GM12878 (cell line): ENCODE data around the gene BCKDHB. TPM values are rescaled to one million over a fixed set of nuclear protein-coding genes. Genes with fewer than 3 reads are reported as not detected.

ENCODE experiments used
- ATAC-seq: fragments of 200-7000 bp; cut with Tn5 transposase; 3 replicates; pipeline ENCODE4 v1.9.1; 2020; ENCODE audit warnings: mild to moderate bottlenecking, moderate library complexity
- BruUV-seq: library from RNA; stranded (reverse); fragments of 400-500 nt; replicated peaks from 2 replicates; lab custom pipeline; 2021; lab: Mats Ljungman, UMichigan
- CTCF ChIA-PET: fragments of 300-600 bp; sonication (Branson Sonifier 250); formaldehyde crosslinking; extraction: SDS; loops from one replicate; lab custom pipeline; 2021; ENCODE audit warnings: inconsistent platforms; lab: Yijun Ruan, JAX
- POLR2A ChIA-PET: fragments of 350-600 bp; formaldehyde crosslinking; extraction: SDS; loops from one replicate; lab custom pipeline; 2021; ENCODE audit warnings: inconsistent platforms; lab: Charles Lee
- RAD21 ChIA-PET: fragments of 300-600 bp; sonication (Branson Sonifier 250); formaldehyde crosslinking; loops from one replicate; lab custom pipeline; 2023; ENCODE audit warnings: antibody characterized with exemption; ENCODE audit not compliant: unreplicated experiment; lab: Charles Lee
- SMC1A ChIA-PET: fragments of 300-600 bp; sonication (Branson Sonifier 250); formaldehyde crosslinking; loops from one replicate; lab custom pipeline; 2023; ENCODE audit not compliant: unreplicated experiment, uncharacterized antibody; lab: Charles Lee
- DNase-seq: peaks from one replicate; pipeline ENCODE4 v3.0.0-alpha.2; 2011; ENCODE audit warnings: low read depth, low spot score
- FAIRE-seq: peaks from 3 replicates; lab custom pipeline; 2011; peaks lifted over from hg19 to GRCh38; lab: Jason Lieb, UNC
- H2AFZ ChIP-seq: 2 replicates; pipeline ENCODE4 v1.6.0; 2011; ENCODE audit warnings: low read depth, low read length, control low read depth; ENCODE audit not compliant: control insufficient read depth
- H3K27ac ChIP-seq: 2 replicates; pipeline ENCODE4 v1.5.1; 2011; ENCODE audit warnings: control low read depth; ENCODE audit not compliant: control insufficient read depth, insufficient read depth
- H3K27me3 ChIP-seq, 2 experiments: replicated peaks in 1 of 2; 2 replicates each; pipeline versions ENCODE4 v1.6.0 to v1.6.1; 2011; ENCODE audit warnings: low read length in 1 of 2; ENCODE audit not compliant: control insufficient read depth in 2 of 2, insufficient read depth in 2 of 2
- H3K36me3 ChIP-seq, 2 experiments: 2 replicates each; pipeline ENCODE4 v1.5.1; 2011; ENCODE audit warnings: low read length in 1 of 2; ENCODE audit not compliant: control insufficient read depth in 2 of 2, insufficient read depth in 2 of 2
- H3K4me1 ChIP-seq: 2 replicates; pipeline ENCODE4 v1.6.1; 2011; ENCODE audit warnings: mild to moderate bottlenecking, low read length, moderate library complexity, mixed read lengths; ENCODE audit not compliant: control insufficient read depth, insufficient read depth
- H3K4me2 ChIP-seq: 2 replicates; pipeline ENCODE4 v1.6.0; 2011; ENCODE audit warnings: control low read depth; ENCODE audit not compliant: control insufficient read depth, insufficient read depth
- H3K4me3 ChIP-seq: fragments of 200-600 bp; sonication (generic); 2 replicates; pipeline ENCODE4 v1.5.1; 2016
- H3K79me2 ChIP-seq: 2 replicates; pipeline ENCODE4 v1.6.0; 2011; ENCODE audit warnings: low read length; ENCODE audit not compliant: control insufficient read depth, insufficient read depth
- H3K9ac ChIP-seq: 2 replicates; pipeline ENCODE4 v1.8.0; 2011; ENCODE audit warnings: low read length, control low read depth, mixed read lengths; ENCODE audit not compliant: control insufficient read depth, insufficient read depth
- H3K9me3 ChIP-seq: replicated peaks from 3 replicates; pipeline ENCODE4 v1.5.1; 2011; ENCODE audit warnings: mild to moderate bottlenecking, low read length; ENCODE audit not compliant: control insufficient read depth, insufficient read depth
- H4K20me1 ChIP-seq: 2 replicates; pipeline ENCODE4 v1.6.0; 2011; ENCODE audit not compliant: control insufficient read depth, insufficient read depth
- BCL11A ChIP-seq: IDR thresholded peaks from 2 replicates; pipeline ENCODE4 v1.6.1; 2011; ENCODE audit warnings: low read depth, low read length
- CHD4 ChIP-seq: fragments of 200-600 bp; sonication (generic); IDR thresholded peaks from 2 replicates; pipeline ENCODE4 v1.6.1; 2016; ENCODE audit warnings: mild to moderate bottlenecking
- JUNB ChIP-seq: IDR thresholded peaks from 2 replicates; pipeline ENCODE4 v1.6.1; 2016; ENCODE audit warnings: antibody characterized with exemption, mild to moderate bottlenecking
- NFYA ChIP-seq: IDR thresholded peaks from 2 replicates; pipeline ENCODE4 v1.6.1; 2011; ENCODE audit warnings: low read depth, mild to moderate bottlenecking, low read length, improper control_type of control experiment, borderline replicate concordance
- RELB ChIP-seq: fragments of 450-650 bp; IDR thresholded peaks from 2 replicates; pipeline ENCODE4 v1.6.1; 2017; ENCODE audit warnings: low read depth, mild to moderate bottlenecking, moderate library complexity
- TCF3 ChIP-seq: IDR thresholded peaks from 2 replicates; pipeline ENCODE4 v1.6.1; 2012; ENCODE audit warnings: low read depth, mild to moderate bottlenecking, low read length, borderline replicate concordance; ENCODE audit not compliant: insufficient read depth
- ZBED1 ChIP-seq: IDR thresholded peaks from 2 replicates; pipeline ENCODE4 v1.6.1; 2016; ENCODE audit warnings: borderline replicate concordance
- ZBTB4 ChIP-seq: fragments of 450-650 bp; formaldehyde crosslinking; IDR thresholded peaks from 2 replicates; pipeline ENCODE4 v1.4.0; 2022; ENCODE audit warnings: mild to moderate bottlenecking, moderate library complexity
- WGBS: methylation state at CpG from one replicate; pipeline ENCODE4 v1.1.6; 2016; ENCODE audit warnings: low lambda C conversion rate; ENCODE audit not compliant: insufficient replicate concordance, insufficient coverage; ENCODE audit errors: missing lambda C conversion rate; 5-methylcytosine and 5-hydroxymethylcytosine counted together
- in situ Hi-C: fragments of 300-500 bp; cut with MboI; formaldehyde crosslinking; loops from 9 replicates; pipeline ENCODE4 v1.14.3; 2018; ENCODE audit warnings: mixed read lengths
- intact Hi-C: fragments of 100-400 bp; cut with micrococcal nuclease; formaldehyde crosslinking; loops from one replicate; pipeline ENCODE4 v1.14.2; 2022; ENCODE audit not compliant: unreplicated experiment
- polyA plus RNA-seq, 11 experiments: library from polyadenylated mRNA; depleted of rRNA in 4 of 11; unstranded in 6 of 11; stranded (reverse) in 5 of 11; fragments of >200 nt; fragmentation: Nextera tagmentation in 4 of 11; fragmentation: Illumina TruSeq in 1 of 11; extraction: Ambion mirVana in 4 of 11; extraction: Trizol in 1 of 11; gene quantifications; 1 replicate in 1 of 11; 2 replicates in 10 of 11; pipeline versions ENCODE4 v1.2.1 to v1.2.3, GENCODE V29; 2011 to 2016; ENCODE audit warnings: inconsistent platforms in 2 of 11, missing spikeins in 2 of 11, low read depth in 1 of 11
- total RNA-seq, 4 experiments: library from RNA; depleted of rRNA in 3 of 4; stranded (reverse); fragments of >200 nt in 3 of 4; fragmentation: Illumina TruSeq in 1 of 4; extraction: Trizol in 1 of 4; gene quantifications; 2 replicates each; pipeline versions ENCODE4 v1.2.1 to v1.2.3, GENCODE V29; 2013 to 2021
- TF ChIP-seq, protein P1 (sequence below): fragments of 150-350 bp; IDR thresholded peaks from 2 replicates; pipeline ENCODE4 v1.6.1; 2016; ENCODE audit warnings: low read depth, low read length
- TF ChIP-seq, protein P2 (sequence below): IDR thresholded peaks from 2 replicates; pipeline ENCODE4 v1.6.1; 2011; ENCODE audit warnings: borderline replicate concordance, low read depth, mild to moderate bottlenecking, moderate library complexity, low read length; ENCODE audit not compliant: insufficient read depth, poor library complexity, severe bottlenecking
- TF ChIP-seq, protein P3 (sequence below): fragments of 450-650 bp; IDR thresholded peaks from 2 replicates; pipeline ENCODE4 v1.6.1; 2016; ENCODE audit warnings: mild to moderate bottlenecking

The BCKDHB gene
- total and polyA plus RNA-seq, 10 of the 15 experiments (the other 5 are each of a cell fraction or from before 2014, with no cell fraction given): 12.9 to 57.1 (median 25.3) TPM

- H3K27me3 ChIP-seq: no peaks in the 10 kb centered on the region
- RAD21 ChIA-PET: interaction anchor here (0.6 to 1.5 kb wide), 2 partner anchors 15 to 83 kb away, joined by 3 read pairs; no protein-coding TSS in a partner anchor
- 2% methylated on average over 3 of the region's 3 CpGs for WGBS
- FAIRE-seq: no peak
- no peak overlapping the region for H3K4me3 ChIP-seq
- TF ChIP-seq NFYA (no peak), CHD4 (no peak), ZBTB4 (CRISPR knock-in tag) (no peak), BCL11A (no peak), TCF3 (no peak), ZBED1 (no peak), JUNB (peak; percentile 37; the same call in 1 of the 2 replicates), RELB (no peak)
- TF ChIP-seq, protein P1, sequence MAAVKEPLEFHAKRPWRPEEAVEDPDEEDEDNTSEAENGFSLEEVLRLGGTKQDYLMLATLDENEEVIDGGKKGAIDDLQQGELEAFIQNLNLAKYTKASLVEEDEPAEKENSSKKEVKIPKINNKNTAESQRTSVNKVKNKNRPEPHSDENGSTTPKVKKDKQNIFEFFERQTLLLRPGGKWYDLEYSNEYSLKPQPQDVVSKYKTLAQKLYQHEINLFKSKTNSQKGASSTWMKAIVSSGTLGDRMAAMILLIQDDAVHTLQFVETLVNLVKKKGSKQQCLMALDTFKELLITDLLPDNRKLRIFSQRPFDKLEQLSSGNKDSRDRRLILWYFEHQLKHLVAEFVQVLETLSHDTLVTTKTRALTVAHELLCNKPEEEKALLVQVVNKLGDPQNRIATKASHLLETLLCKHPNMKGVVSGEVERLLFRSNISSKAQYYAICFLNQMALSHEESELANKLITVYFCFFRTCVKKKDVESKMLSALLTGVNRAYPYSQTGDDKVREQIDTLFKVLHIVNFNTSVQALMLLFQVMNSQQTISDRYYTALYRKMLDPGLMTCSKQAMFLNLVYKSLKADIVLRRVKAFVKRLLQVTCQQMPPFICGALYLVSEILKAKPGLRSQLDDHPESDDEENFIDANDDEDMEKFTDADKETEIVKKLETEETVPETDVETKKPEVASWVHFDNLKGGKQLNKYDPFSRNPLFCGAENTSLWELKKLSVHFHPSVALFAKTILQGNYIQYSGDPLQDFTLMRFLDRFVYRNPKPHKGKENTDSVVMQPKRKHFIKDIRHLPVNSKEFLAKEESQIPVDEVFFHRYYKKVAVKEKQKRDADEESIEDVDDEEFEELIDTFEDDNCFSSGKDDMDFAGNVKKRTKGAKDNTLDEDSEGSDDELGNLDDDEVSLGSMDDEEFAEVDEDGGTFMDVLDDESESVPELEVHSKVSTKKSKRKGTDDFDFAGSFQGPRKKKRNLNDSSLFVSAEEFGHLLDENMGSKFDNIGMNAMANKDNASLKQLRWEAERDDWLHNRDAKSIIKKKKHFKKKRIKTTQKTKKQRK: no peak
- TF ChIP-seq, protein P2, sequence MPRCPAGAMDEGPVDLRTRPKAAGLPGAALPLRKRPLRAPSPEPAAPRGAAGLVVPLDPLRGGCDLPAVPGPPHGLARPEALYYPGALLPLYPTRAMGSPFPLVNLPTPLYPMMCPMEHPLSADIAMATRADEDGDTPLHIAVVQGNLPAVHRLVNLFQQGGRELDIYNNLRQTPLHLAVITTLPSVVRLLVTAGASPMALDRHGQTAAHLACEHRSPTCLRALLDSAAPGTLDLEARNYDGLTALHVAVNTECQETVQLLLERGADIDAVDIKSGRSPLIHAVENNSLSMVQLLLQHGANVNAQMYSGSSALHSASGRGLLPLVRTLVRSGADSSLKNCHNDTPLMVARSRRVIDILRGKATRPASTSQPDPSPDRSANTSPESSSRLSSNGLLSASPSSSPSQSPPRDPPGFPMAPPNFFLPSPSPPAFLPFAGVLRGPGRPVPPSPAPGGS: no peak
- TF ChIP-seq, protein P3, sequence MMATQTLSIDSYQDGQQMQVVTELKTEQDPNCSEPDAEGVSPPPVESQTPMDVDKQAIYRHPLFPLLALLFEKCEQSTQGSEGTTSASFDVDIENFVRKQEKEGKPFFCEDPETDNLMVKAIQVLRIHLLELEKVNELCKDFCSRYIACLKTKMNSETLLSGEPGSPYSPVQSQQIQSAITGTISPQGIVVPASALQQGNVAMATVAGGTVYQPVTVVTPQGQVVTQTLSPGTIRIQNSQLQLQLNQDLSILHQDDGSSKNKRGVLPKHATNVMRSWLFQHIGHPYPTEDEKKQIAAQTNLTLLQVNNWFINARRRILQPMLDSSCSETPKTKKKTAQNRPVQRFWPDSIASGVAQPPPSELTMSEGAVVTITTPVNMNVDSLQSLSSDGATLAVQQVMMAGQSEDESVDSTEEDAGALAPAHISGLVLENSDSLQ: peak; percentile 40; the same call in 1 of the 2 replicates
- TF ChIP-seq, all 136 proteins: peak for 2
- intact Hi-C loops (no loop called here), in situ Hi-C loops (no loop called here)
- Histone ChIP-seq H3K27ac (peak overlapping the region; percentile 74; the same call in 1 of the 2 replicates), H3K4me2 (no peak overlapping the region), H3K79me2 (no peaks in the 10 kb centered on the region), H3K36me3 (no peaks in the 10 kb centered on the region), H3K4me1 (peaks cover 9% of the 10 kb centered on the region), H3K9me3 (no peaks in the 10 kb centered on the region), H3K9ac (no peak overlapping the region), H2AFZ (peak overlapping the region; percentile 5), H4K20me1 (no peaks in the 10 kb centered on the region)
- ChIA-PET CTCF (no interaction called here), SMC1A (interaction anchor here (0.5 to 1.4 kb wide), 3 partner anchors 18 to 50 kb away, joined by 3 to 4 read pairs (median 3); no protein-coding TSS in a partner anchor), POLR2A (interaction anchor here (0.5 kb wide), 1 partner anchor 12 kb away, joined by 3 read pairs; no protein-coding TSS in a partner anchor)
- no TSS peak for BruUV-seq
- DNase-seq (peak; percentile 27), ATAC-seq (peak; percentile 80)
Observed at GRCh38 chr6:80163754-80164187, 57.3 kb downstream of the BCKDHB start.
